HG02840 (cell line): Measurements from ENCODE around the gene RPS6KC1.
"Not testable (repeated sequence)": the region's sequence is repeated elsewhere in the genome, so short reads cannot be mapped to it uniquely, and the experiment has no call there.

Source experiments
- ATAC-seq: cut with Tn5 transposase; IDR thresholded peaks from one replicate; pipeline ENCODE4 v1.9.1; 2021; ENCODE audit warnings: mild to moderate bottlenecking, moderate library complexity, moderate number of reproducible peaks; ENCODE audit not compliant: unreplicated experiment, low FRiP score

RPS6KC1 gene

DNA sequence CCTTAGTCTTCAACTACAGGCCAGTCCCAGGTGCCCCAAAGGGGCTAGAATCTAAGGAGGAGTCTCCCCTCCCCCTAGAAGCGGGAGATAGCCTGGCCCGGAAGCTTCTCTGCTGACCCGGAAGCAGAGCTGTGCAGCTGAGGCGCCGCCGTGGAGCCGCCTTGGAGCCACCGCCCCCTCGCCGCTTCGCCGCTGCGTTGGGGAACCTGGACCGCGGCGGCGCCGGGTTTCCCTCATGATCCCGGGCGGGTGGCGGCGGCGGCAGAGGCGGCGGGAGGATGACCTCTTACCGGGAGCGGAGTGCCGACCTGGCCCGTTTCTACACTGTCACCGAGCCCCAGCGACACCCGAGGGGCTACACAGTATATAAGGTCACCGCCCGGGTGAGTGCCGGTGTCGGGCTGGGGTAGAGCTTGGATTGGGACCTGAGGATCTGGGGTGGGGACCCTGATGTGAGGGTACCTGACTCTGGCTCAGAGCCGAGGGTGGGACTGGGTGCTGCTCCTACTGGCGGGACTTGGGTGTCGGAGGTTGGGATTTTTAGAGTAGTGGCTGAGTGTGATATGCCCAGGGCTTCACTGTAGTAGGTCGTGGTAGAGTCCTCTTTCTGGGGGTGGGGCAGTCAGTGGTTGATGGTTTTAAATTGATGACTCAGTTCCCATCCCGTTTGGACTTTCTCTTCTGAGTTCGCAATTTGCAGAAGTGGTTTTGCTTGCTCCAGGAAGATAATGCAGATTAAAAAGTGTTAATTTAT lies at the start of gene RPS6KC1:
RPS6KC1 (plus strand) TSS at position 115 of the 754 bp plus-strand sequence; CDS start at position 279, 164 bp downstream.
- ATAC-seq, result peak; percentile 97

DNA sequence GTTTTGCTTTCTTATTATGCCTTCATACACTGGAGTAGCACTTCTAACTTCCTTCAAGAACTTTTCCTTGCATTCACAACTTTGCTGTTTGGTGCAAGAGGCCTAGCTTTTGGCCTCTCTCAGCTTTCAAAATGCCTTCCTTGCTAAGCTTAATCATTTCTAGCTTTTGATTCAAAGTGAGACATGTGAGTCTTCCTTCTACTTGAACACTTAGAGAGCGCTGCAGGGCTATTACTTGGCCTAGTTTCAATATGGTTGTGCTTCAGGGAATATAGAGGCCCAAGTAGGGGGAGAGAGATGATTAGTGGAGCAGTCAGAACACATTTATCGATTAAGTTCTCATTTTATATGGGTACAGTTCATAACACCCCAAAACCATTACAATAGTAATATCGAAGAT lies 47.8 kb upstream of the RPS6KC1 start:
- no peak for ATAC-seq

GRCh38 chr1:213008564-213008963 lies 42.5 kb upstream of the RPS6KC1 start:
- ATAC-seq, result no peak

- no peak for ATAC-seq
These were observed 36.4 kb upstream of the RPS6KC1 start for GRCh38 chr1:213014642-213015041.

DNA sequence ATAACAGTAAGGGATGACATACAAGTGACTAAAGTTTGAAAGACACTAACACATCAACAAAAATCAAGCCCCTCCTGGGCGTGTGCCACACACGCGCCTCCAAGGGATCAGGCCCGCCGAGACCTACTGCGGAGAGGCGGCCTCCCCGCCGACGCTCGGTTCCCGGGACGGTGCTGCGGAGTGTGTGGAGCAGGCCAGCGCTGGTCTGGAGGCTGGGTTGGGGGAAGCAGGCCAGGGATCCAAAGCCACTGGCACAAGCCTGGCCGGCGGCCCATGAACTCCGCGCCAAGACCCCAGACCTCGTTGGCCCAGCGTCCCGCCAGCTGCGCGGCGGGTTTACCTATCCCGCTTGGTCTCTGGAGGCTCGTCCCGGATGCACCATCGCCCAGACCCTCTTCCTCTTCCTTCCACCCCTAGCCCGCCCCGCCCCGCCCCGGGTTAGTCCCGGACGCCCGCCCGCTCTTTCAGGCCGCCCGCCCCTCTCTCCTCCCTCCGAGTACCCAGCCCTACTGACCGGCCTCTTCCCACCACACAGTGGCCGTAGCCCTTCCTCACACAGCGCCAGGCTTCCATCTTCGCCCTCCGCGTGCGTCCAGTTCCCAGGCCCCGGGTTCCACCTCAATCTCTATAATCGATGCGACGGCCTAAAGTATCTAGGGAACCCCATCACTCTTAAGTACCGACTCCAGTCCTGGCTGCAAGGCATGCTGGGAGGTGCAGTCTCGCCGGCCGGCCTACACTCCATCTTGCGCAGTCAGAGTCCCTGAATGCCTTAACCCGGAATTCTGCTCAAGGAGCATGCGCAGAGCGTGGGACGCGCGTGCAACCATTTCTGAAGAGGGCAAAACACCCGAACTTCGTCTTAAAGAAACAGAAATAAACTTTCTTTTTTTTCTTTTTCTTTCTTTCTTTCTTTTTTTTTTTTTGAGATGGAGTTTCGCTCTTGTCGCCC lies 35.7 kb upstream of the RPS6KC1 start, which contains the start of gene ANGEL2:
ANGEL2 (minus strand) TSS at position 769 of the 952 bp plus-strand sequence; CDS start at position 573, 196 bp downstream.
- ATAC-seq, result peak; percentile 95

DNA sequence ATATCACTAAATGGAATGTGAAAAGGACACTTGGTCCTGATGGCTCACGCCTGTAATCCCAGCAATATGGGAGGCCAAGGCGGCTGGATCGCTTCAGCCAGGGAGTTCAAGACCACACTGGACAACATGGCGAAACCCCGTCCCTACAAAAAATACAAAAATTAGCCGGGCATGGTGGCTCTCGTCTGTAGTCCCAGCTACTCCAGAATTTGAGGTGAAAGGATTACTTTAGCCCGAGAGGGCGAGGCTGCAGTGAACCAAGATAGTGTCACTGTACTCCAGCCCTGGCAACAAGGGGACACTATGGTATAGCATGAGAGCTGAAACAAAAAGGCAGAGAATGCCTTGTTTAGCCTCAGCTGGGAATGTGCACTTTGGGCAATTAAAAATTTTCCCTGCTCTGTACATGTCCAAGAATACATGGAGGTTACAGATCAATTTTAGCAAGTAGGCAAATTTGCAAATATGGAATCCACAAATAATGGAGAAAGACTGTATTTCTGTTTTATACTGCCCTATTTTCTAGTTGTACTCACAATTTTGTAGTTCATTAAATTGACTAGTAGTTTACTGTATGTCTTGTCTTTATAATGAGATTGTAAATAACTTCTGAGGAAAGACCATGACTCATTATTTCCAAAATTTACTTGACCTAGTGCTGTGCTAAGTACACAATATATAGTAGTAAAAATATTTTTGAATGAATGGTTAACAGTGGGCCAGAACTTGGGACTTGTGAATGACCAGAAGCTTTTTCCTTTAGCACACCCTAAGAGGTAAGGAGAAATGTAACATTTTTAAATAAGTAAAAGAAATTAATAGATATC lies 33.4 kb upstream of the RPS6KC1 start:
- no peak for ATAC-seq

- ATAC-seq, result no peak
These were observed 31.6 kb upstream of the RPS6KC1 start for GRCh38 chr1:213019450-213019849.

DNA sequence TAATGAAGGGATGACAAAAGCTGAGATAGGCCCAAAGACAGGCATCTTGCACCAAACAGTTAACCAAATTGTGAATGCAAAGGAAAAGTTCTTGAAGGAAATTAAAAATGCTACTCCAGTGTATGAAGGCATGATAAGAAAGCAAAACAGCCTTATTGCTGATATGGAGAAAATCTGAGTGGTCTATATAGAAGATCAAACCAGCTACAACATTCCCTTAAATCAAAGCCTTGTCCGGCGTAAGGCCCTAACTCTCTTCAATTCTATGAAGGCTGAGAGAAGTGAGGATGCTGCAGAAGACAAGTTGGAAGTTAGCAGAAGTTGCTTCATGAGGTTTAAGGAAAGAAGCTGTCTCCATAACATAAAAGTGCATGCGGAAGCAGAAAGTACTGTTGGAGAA lies 31.0 kb upstream of the RPS6KC1 start:
- no peak for ATAC-seq

GRCh38 chr1:213027024-213027423 lies 24.0 kb upstream of the RPS6KC1 start:
- not testable (repeated sequence) for ATAC-seq

- ATAC-seq, result no peak
These were observed 18.4 kb upstream of the RPS6KC1 start for GRCh38 chr1:213032651-213033050.

DNA sequence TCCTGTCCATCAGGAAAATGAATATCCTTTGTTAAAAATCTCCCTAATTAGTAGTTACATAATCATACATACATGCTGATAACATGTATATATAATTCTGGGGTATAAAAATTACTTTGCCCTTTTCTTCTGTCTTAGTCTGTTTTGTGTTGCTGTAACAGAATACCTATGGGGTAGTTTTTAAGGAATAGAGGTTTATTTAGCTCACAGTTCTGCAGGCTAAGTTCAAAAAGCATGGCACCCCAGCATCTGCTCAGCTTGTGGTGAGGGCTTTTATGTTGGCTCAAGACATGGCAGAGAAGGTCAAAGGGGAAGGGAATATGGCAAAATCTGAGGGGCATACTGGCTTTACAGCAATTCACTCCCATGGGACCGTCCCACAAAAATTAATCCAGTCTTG lies 16.3 kb upstream of the RPS6KC1 start:
- no peak for ATAC-seq

GRCh38 chr1:213035573-213035972 lies 15.5 kb upstream of the RPS6KC1 start:
- ATAC-seq, result no peak

- no peak for ATAC-seq
These were observed 9.6 kb upstream of the RPS6KC1 start for GRCh38 chr1:213041443-213041842.

GRCh38 chr1:213045321-213046226 lies 5.5 kb upstream of the RPS6KC1 start:
- not testable (repeated sequence) for ATAC-seq

GRCh38 chr1:213049232-213049631 lies 1.8 kb upstream of the RPS6KC1 start:
- ATAC-seq, result no peak

- no peak for ATAC-seq
These were observed 305 bp upstream of the RPS6KC1 start for GRCh38 chr1:213050745-213051126.

DNA sequence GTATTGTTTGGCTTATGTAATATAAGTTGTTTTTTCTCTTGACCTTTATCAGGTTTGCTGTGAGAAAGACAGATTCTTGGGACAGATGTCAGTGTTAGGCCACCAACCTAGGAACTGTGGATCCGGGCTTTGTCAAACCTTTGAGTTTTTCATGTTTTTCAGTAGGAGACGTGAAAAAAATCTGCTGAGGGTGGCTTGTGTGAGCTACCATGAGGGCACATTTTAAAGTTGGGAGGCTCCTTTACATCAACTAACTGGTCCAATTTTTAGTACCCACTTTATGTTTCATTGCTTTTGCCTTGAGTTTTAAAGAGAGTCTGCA lies 801 bp downstream of the RPS6KC1 start:
- ATAC-seq, result no peak

GRCh38 chr1:213053455-213053854 lies 2.4 kb downstream of the RPS6KC1 start:
- ATAC-seq, result no peak

DNA sequence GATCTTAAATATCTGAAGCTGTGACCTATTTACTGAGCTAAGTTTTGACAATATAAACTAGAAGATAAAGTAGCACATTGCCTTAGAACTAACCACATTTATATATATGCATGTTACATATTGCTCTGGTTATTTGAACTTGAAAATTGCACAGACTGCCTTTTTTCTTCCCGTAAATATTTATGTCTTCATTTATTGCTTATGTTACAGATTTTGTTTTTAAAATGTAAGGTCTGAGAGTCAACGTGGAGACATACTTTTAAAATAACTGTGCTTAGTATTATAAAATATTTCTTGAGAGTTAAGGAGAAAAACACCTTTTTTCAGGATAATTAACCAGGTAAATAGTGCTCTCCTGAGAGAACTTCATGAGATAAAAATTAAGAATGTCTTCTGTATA lies 3.1 kb downstream of the RPS6KC1 start:
- no peak for ATAC-seq
